Subcutaneous adipose tissue (tissue), 4 donors: ENCODE results near the gene ACP3. TPM values are rescaled to one million over a fixed set of nuclear protein-coding genes. Genes with fewer than 3 reads are reported as not detected.

Experiments used
- CTCF ChIP-seq: fragments of 450-650 bp; IDR thresholded peaks from one replicate; pipeline ENCODE4 v1.5.1; 2016; ENCODE audit warnings: low read depth, mild to moderate bottlenecking, control low read depth, antibody characterized with exemption, moderate library complexity
- total RNA-seq, 4 donors: library from RNA; depleted of rRNA; stranded (reverse); fragments of >200 nt; gene quantifications; one replicate each; pipeline ENCODE4 v1.1.0, GENCODE V29; 2016

Gene ACP3
- total RNA-seq, 4 donors from 2014 or later = 1.1 to 3.5 (median 2.5) TPM; not detected in 1

GRCh38 chr3:132405609-132406299, 88.5 kb downstream of the ACP3 start:
- TF ChIP-seq CTCF = no peak

- TF ChIP-seq CTCF = no peak
These were observed 89.4 kb downstream of the ACP3 start for GRCh38 chr3:132406587-132406986.

- no peak for TF ChIP-seq CTCF
These were observed 89.8 kb downstream of the ACP3 start for GRCh38 chr3:132407025-132407424.

Other genes with a start within 250 kb of the ACP3 start
- gene DNAJC13, start 100.1 kb downstream of the ACP3 start, total RNA-seq = 10 to 100 TPM; 55.6 to 79.7 (median 66.3) TPM